OCI-M1 (cell line): ENCODE data around the gene RPAP2.
"Not testable (repeated sequence)": the region's sequence is repeated elsewhere in the genome, so short reads cannot be mapped to it uniquely, and the experiment has no call there.

ENCODE experiments used
- DNase-seq: peaks from one replicate; lab custom pipeline; 2025; lab: John Stamatoyannopoulos, UW

RPAP2 gene

DNA sequence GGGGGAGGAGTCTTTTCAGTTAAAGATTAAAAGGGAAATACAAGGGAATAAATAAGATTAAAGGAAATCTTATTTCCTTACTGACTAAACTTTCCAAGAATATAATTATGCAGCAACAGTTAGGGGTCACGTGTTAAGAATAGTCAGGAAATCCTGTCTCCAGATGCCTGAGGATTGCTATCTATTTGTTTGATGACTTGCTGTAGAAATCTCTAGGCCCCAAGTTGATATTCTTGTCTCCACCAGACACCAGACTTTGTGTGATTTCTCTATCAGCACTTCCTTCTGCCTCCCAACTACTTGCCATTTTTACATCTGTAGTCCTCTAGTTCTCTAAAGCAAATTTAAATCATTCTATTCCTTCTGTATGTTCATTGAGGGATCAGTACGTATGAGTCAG is 77.5 kb downstream of the RPAP2 start:
- DNase-seq = peak; percentile 84

GRCh38 chr1:92377991-92378390 is 79.1 kb downstream of the RPAP2 start:
- not testable (repeated sequence) for DNase-seq

DNA sequence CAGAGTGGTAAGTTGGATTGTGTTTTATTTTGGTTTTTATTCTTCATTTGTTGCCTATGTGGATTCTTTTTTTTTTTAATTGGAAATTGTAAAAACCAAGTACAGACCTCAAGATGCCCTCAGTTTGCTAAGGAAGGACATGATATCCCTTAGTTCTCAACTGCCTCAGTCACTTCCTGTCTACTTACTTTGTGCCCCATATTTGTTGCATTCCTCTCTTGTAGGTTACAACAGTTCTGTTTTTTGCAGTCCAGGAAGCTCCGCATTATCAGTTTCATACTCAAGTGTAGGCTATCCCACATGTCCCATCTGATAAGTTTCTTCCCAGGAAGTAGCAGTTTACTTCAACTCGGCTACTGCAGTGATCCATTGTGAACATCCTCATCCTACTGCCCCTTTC is 82.0 kb downstream of the RPAP2 start:
- no peak for DNase-seq

- not testable (repeated sequence) for DNase-seq
Measured at GRCh38 chr1:92393966-92394365, 95.1 kb downstream of the RPAP2 start.

GRCh38 chr1:92398519-92398918 is 99.7 kb downstream of the RPAP2 start:
- DNase-seq = no peak

DNA sequence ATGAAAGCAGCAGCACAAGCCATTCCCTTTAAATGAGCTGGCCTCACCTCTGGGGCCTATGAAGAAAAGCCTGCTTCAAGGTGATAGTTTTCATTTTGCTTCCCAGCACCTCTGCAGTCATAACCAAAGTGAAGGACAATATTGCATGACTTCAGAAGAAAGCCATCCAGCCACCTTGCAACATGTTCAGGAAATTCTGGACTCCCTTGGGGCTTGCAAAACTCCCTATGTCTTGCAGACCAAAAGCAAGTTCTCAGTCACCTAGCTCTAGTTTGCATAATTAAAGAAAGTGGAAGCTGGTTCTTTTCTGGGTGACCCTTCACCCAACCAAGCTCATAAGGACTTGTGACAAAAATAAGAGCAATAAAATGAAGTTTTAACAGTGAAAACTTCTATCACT is 100.2 kb downstream of the RPAP2 start:
- DNase-seq = peak; percentile 38

GRCh38 chr1:92404661-92405060 is 105.8 kb downstream of the RPAP2 start:
- no peak for DNase-seq

DNA sequence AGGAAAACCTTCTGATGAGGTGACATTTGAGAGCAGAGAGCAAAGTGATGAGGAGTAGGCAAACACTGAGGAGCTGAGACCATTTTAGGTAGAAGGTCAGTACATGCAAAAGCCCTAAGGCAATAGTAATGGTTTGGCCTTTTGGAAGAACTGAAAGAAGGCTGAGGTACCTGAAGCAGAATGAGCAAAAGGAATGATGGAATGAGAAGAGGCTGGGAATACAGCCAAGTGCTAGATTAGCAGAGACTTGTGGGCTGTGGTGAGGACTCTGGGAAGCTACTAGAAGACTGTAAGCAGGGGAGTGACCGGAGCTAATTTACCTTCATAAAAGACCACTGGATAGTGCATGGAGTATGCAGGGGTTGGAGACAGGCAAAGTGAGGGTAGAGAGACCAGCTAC is 110.0 kb downstream of the RPAP2 start:
- DNase-seq = no peak

DNA sequence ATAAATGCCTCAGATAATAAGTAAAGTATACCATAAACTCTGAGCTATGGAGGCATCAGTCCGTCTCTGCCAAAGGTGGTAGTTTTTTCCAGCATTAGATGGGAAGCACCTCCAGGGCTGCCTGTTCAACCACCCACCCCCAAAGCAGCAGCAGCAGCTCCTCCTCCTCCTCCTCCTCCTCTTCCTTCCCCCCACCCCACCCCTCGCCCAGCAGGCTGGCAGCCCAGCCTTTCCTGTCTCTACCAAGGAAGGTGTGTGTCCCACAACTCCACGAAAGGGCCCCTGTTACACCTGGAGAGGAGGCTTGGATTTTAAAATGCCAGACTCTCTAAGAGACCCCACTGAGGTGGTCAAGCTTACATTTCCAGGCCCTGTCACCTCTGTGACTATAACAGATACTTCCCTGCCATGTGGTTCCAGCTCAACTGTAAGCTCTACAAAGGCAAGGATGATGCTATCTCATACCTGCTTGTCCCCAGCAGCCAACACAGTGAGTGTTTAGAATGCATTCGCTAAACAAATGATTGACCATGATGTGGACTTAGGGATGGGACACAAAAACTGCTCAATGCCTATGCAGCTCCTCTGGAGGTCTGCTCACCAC is 111.2 kb downstream of the RPAP2 start:
- no peak for DNase-seq

- peak; percentile 27 for DNase-seq
Measured at GRCh38 chr1:92410706-92411105, 111.8 kb downstream of the RPAP2 start.

DNA sequence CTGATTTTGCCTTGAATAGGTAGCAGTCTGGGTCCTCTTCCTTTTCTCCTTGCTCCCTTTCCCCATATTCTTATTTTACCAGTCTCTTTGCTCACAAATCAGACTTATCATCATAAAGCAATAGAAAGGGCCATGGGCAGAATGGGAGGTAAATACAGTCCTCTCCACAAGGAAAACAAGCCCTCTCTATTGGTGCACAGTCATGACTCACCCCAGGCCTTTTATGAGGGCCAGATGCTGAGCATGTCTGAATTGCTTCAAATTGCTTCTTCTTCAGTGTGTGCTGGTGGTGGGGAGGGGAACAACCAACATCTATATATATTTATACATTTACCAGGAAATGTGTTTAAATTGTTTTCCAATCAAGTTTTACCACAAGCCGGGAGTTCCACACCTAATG is 112.7 kb downstream of the RPAP2 start:
- DNase-seq = peak; percentile 21

DNA sequence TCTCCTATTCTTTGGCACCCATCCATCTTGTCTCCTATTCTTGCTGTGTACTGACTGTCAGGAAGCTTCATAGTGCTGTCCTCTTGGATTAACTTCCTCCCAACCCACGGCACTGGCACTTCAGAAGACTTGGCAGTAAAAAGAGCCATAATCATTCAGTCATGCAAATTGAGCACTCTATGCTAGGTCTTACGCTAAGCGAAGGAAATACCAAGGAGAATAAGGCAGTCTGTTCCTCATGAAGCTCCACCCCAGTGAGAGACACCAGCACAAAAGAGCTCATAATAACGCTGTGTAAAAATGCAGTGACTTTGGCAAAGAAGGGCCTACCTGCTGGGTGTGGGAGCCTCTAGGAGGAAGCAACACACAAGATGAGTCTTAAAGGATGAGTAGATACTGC is 120.8 kb downstream of the RPAP2 start:
- no peak for DNase-seq

- peak; percentile 45 for DNase-seq
Measured at GRCh38 chr1:92424381-92424780, 125.5 kb downstream of the RPAP2 start.

- no peak for DNase-seq
Measured at GRCh38 chr1:92425617-92426016, 126.8 kb downstream of the RPAP2 start.

DNA sequence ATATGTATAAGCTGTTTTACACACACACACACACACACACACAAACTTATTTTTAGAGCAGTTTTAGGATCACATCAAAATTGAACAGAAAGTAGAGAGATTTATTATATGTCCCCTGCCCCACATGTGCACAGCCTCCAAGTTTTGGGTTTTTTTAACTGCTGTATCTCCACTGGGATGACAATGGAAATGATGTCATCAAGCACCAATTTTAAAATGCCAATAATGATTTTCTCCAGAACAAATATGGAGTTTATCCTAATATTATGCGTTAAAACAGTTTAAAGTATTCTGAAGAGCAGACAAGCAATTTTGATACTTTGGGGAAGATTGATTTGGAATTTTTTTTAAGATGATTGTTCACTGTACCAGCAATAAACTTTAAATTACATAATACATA is 131.2 kb downstream of the RPAP2 start:
- no peak for DNase-seq

GRCh38 chr1:92434572-92434971 is 135.7 kb downstream of the RPAP2 start:
- not testable (repeated sequence) for DNase-seq

- DNase-seq = no peak
Measured at GRCh38 chr1:92439291-92439690, 140.4 kb downstream of the RPAP2 start.

- no peak for DNase-seq
Measured at GRCh38 chr1:92441316-92441696, 142.4 kb downstream of the RPAP2 start.

- no peak for DNase-seq
Measured at GRCh38 chr1:92441697-92442342, 143.0 kb downstream of the RPAP2 start.

DNA sequence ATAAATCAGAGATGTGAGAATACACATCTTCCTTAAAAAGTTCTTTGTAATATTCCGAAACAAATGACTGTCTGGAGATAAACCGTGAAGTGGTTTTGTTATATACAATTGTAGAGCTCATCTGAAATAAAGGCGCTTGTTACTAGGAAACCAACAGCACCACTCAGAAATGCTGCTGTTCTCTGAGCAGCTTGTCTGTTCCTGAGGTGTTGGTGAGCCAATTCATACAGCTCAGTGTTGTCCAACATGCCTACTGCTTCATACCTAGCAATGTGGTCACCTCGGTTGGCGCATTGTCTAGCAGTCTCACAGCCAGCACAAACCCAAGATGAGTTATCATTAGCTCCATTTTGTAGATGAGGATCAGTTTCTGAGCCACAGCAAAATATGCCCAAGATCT is 143.5 kb downstream of the RPAP2 start:
- no peak for DNase-seq

GRCh38 chr1:92443893-92444292 is 145.0 kb downstream of the RPAP2 start:
- no peak for DNase-seq

GRCh38 chr1:92444351-92444750 is 145.5 kb downstream of the RPAP2 start:
- no peak for DNase-seq

- no peak for DNase-seq
Measured at GRCh38 chr1:92445865-92446264, 147.0 kb downstream of the RPAP2 start.

GRCh38 chr1:92446546-92446945 is 147.7 kb downstream of the RPAP2 start:
- DNase-seq = peak; percentile 93
